ENCODE measurements around the gene S1PR2. TPM values are rescaled to one million over a fixed set of nuclear protein-coding genes. Genes with fewer than 3 reads are reported as not detected.
A peak's percentile ranks its signal among the peaks of the same experiment; 100 is the strongest.

S1PR2 gene
- total and polyA plus RNA-seq, 4 donors = 1.2 to 4.8 (median 3.3) TPM

- WGBS = 63% methylated on average over 2 of the region's 2 CpGs
- H3K4me1 ChIP-seq (ENCODE audit: control insufficient read depth in 4 of 4, insufficient read depth in 4 of 4, low read length in 3 of 4) = peaks cover 11 to 28% (median 14%) of the 10 kb centered on the region in 4 donors
- H3K9ac ChIP-seq (ENCODE audit: low read depth in 1 of 2, low read length in 2 of 2) = no peak overlapping the region
- peaks cover 0 to 2% (median 0%) of the 10 kb centered on the region in 4 donors for H3K36me3 ChIP-seq (ENCODE audit: control insufficient read depth in 4 of 4, insufficient read depth in 3 of 4, low read depth in 1 of 4, low read length in 3 of 4)
- no peaks in the 10 kb centered on the region for H3K27me3 ChIP-seq (ENCODE audit: control insufficient read depth in 4 of 4, insufficient read depth in 4 of 4, low read length in 3 of 4)
- no peak overlapping the region for H3K4me3 ChIP-seq (ENCODE audit: low read depth in 1 of 3, low read length in 3 of 3)
- no peak overlapping the region for H3K27ac ChIP-seq (ENCODE audit: low read depth in 1 of 2, low read length in 2 of 2)
- TF ChIP-seq ZBTB33 (IDR thresholded peaks at IDR 0.05) = peak; percentile 42
- peak in 1 of 2 donors; percentile 42 for TF ChIP-seq GABPA (IDR thresholded peaks at IDR 0.05 in 1 of 2, conservative IDR thresholded peaks at IDR 0.05 in 1 of 2)
- TF ChIP-seq FOXA1 (IDR thresholded peaks at IDR 0.05) = no peak
- TF ChIP-seq ATF3 (IDR thresholded peaks at IDR 0.05) = peak; percentile 26
- no peak for TF ChIP-seq HNF4G (IDR thresholded peaks at IDR 0.05)
- TF ChIP-seq FOXA2 (IDR thresholded peaks at IDR 0.05) = no peak
- TF ChIP-seq HNF4A (conservative IDR thresholded peaks at IDR 0.05) = peak; percentile 71 to 76
- TF ChIP-seq SP1 (IDR thresholded peaks at IDR 0.05) = peak; percentile 56
- peak; percentile 47 to 80 for TF ChIP-seq JUND (IDR thresholded peaks at IDR 0.05)
- TF ChIP-seq RXRA (IDR thresholded peaks at IDR 0.05) = peak; percentile 63 to 80
- no peak for TF ChIP-seq TAF1 (conservative IDR thresholded peaks at IDR 0.05)
- peak in 1 of 2 donors; percentile 62 for TF ChIP-seq EGR1 (IDR thresholded peaks at IDR 0.05; ENCODE audit: low read depth in 2 of 2)
- peak; percentile 39 for TF ChIP-seq REST (IDR thresholded peaks at IDR 0.05)
- TF ChIP-seq YY1 (IDR thresholded peaks at IDR 0.05) = peak; percentile 37
- TF ChIP-seq RAD21 (IDR thresholded peaks at IDR 0.05) = peak; percentile 32 to 49
- TF ChIP-seq, protein P1, sequence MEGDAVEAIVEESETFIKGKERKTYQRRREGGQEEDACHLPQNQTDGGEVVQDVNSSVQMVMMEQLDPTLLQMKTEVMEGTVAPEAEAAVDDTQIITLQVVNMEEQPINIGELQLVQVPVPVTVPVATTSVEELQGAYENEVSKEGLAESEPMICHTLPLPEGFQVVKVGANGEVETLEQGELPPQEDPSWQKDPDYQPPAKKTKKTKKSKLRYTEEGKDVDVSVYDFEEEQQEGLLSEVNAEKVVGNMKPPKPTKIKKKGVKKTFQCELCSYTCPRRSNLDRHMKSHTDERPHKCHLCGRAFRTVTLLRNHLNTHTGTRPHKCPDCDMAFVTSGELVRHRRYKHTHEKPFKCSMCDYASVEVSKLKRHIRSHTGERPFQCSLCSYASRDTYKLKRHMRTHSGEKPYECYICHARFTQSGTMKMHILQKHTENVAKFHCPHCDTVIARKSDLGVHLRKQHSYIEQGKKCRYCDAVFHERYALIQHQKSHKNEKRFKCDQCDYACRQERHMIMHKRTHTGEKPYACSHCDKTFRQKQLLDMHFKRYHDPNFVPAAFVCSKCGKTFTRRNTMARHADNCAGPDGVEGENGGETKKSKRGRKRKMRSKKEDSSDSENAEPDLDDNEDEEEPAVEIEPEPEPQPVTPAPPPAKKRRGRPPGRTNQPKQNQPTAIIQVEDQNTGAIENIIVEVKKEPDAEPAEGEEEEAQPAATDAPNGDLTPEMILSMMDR (IDR thresholded peaks at IDR 0.05; ENCODE audit: low read depth, low read length, missing input control) = no peak
- TF ChIP-seq MAX (IDR thresholded peaks at IDR 0.05) = peak; percentile 45
- peak; percentile 23 for TF ChIP-seq NR2F2 (IDR thresholded peaks at IDR 0.05)
- DNase-seq (ENCODE audit: low spot score) = no peak
- no peaks in the 10 kb centered on the region for H3K9me3 ChIP-seq (ENCODE audit: control insufficient read depth in 4 of 4, low read length in 3 of 4)
These were observed 39.8 kb downstream of the S1PR2 start for GRCh38 chr19:10191347-10191746.
